HUES6 (cell line): ENCODE data around the gene TAF12.
A peak's percentile ranks its signal among the peaks of the same experiment; 100 is the strongest.
"Not testable (repeated sequence)": the region's sequence is repeated elsewhere in the genome, so short reads cannot be mapped to it uniquely, and the experiment has no call there.

Experiments
- H3K27ac ChIP-seq: 2 replicates; pipeline ENCODE4 v1.7.0; 2013; ENCODE audit warnings: low read depth, mild to moderate bottlenecking, low read length, inconsistent platforms
- H3K27me3 ChIP-seq: 2 replicates; pipeline ENCODE4 v1.6.1; 2013; ENCODE audit warnings: low read length; ENCODE audit not compliant: control insufficient read depth, insufficient read depth
- H3K36me3 ChIP-seq: 2 replicates; pipeline ENCODE4 v1.6.1; 2013; ENCODE audit warnings: low read length; ENCODE audit not compliant: control insufficient read depth, insufficient read depth
- H3K4me1 ChIP-seq: 2 replicates; pipeline ENCODE4 v1.6.1; 2013; ENCODE audit warnings: low read length; ENCODE audit not compliant: control insufficient read depth, insufficient read depth
- H3K4me3 ChIP-seq: 2 replicates; pipeline ENCODE4 v1.5.1; 2013; ENCODE audit warnings: low read depth, low read length
- H3K9ac ChIP-seq: one replicate; pipeline ENCODE4 v1.6.1; 2013; ENCODE audit warnings: mild to moderate bottlenecking, low read length
- H3K9me3 ChIP-seq: 2 replicates; pipeline ENCODE4 v1.6.1; 2013; ENCODE audit warnings: low read depth, low read length; ENCODE audit not compliant: control insufficient read depth, insufficient read depth

TAF12 gene

DNA sequence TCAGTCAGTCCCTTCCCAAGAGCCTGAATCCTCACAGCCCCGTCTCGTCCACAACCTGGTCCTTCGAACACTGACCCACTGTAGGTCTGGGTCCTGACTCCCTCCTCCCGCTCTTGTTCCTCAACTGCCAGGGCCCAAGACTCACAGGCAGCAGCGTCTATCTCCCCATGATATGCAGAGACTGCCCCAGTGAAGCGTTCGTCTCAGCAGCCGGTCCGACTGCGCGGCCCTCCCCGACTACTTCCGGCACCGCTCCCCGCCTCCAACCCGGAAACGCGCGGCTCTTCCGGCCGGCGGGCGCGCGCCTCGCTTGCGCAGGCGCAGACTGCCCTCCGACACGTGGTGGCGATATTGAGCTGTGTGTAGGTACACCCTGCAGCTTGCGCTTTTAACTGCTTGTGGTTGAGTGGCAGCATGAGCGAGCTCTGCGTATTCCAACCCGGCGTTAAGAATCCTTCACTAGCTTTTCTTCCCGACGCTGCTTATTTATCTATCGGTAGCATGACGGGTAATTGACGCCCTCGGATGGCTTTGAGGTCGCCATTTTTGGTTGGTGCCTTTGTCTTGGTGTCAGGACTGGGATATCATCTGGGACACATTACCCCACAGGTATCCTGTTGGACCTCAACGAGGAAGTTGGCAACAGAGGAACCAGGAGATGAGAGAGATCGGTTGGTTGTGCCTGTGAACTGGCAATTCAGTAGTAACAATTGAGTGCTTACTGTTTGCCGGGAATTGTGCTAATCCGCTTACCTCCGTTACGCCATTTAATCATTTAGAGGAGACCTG lies at the start of gene TAF12:
Gene TAF12 (minus strand): TSS at position 221 of the 789 bp plus-strand sequence. CDS start 20,986 bp downstream, outside the sequence.
- no peaks in the 10 kb centered on the region for H3K9me3 ChIP-seq

DNA sequence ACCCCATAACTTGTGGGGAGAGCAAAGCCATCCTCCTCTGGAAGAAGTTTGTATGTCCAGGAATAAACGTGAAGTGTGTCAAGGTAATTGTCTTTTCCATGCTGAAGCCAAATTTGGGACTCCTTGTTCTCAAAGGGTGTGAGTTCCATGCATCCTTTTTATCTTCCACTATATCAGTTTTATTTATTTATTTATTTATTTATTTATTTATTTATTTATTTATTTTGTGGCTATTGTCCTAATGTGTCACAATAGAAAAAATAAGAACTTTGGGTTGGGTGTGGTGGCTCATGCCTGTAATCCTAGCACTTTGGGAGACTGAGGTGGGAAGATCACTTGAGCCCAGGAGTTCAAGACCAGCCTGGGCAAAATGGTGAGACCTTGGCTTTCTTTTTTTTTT lies 48.8 kb upstream of the TAF12 start:
- not testable (repeated sequence) for H3K27me3 ChIP-seq, H3K27ac ChIP-seq, H3K9ac ChIP-seq, H3K4me1 ChIP-seq, H3K9me3 ChIP-seq, H3K4me3 ChIP-seq
- peaks cover 54% of the 10 kb centered on the region for H3K36me3 ChIP-seq

More for the DNA sequence above, at the start of gene TAF12:
- no peaks in the 10 kb centered on the region for H3K27me3 ChIP-seq
- H3K9ac ChIP-seq = peak within 1 kb of the TSS; percentile 94
- no peaks in the 10 kb centered on the region for H3K36me3 ChIP-seq
- H3K4me1 ChIP-seq = peaks cover 8% of the 10 kb centered on the region
- peak within 1 kb of the TSS; percentile 90 for H3K4me3 ChIP-seq
- H3K27ac ChIP-seq = peak within 1 kb of the TSS; percentile 50

GRCh38 chr1:28684937-28685336 lies 42.1 kb upstream of the TAF12 start:
- Histone ChIP-seq H3K9ac (no peak overlapping the region), H3K36me3 (peaks cover 43% of the 10 kb centered on the region), H3K27me3 (no peaks in the 10 kb centered on the region), H3K9me3 (no peaks in the 10 kb centered on the region), H3K4me1 (no peaks in the 10 kb centered on the region), H3K27ac (no peak overlapping the region), H3K4me3 (no peak overlapping the region)

DNA sequence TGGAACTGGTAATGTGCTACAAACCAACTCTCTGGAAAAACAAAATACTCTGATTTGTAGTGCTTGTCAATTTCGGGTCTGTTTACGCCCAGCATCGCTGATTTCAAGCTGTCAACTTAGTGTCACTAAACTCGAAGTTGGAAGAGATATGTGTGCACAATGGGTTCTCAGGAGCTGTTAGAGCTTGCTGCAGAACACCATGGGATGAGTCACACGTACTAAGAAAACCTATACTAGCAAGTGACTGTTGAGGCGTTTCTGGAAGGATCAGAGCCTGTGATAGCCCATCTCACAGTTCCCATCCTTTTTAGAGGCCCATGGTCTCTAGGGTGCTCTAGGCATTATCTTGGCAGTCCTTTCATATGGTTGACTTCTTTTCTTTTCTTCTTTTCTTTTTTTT lies 40.0 kb upstream of the TAF12 start:
- no peak overlapping the region for H3K27ac ChIP-seq
- no peaks in the 10 kb centered on the region for H3K27me3 ChIP-seq
- H3K9ac ChIP-seq = no peak overlapping the region
- H3K4me3 ChIP-seq = no peak overlapping the region
- H3K4me1 ChIP-seq = no peaks in the 10 kb centered on the region
- H3K36me3 ChIP-seq = peaks cover 37% of the 10 kb centered on the region
- no peaks in the 10 kb centered on the region for H3K9me3 ChIP-seq

- Histone ChIP-seq H3K27ac (no peak overlapping the region), H3K9ac (no peak overlapping the region), H3K9me3 (no peaks in the 10 kb centered on the region), H3K36me3 (peaks cover 24% of the 10 kb centered on the region), H3K4me3 (no peak overlapping the region), H3K4me1 (peaks cover 5% of the 10 kb centered on the region; the same call in 1 of the 2 replicates), H3K27me3 (no peaks in the 10 kb centered on the region)
Measured at GRCh38 chr1:28680151-28680550, 37.3 kb upstream of the TAF12 start.

DNA sequence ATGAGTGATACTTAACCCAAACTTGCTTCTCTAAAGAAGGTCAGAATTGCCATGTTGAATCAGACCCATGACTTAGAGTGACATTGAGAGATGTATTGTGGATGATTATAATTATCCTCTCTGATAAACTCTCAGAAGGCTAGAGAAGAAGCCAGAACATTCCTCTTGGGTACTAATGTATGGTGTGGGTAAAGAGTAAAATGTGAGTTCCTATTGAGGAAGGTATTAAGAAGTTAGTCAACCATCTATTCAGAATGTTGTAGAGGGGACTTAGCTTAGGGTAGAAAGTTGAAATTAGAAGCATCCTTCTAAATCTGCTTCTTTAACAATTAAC lies 33.0 kb upstream of the TAF12 start:
- H3K4me3 ChIP-seq = no peak overlapping the region
- H3K9me3 ChIP-seq = no peaks in the 10 kb centered on the region
- H3K4me1 ChIP-seq = peaks cover 5% of the 10 kb centered on the region; the same call in 1 of the 2 replicates
- H3K36me3 ChIP-seq = no peaks in the 10 kb centered on the region
- H3K9ac ChIP-seq = no peak overlapping the region
- no peaks in the 10 kb centered on the region for H3K27me3 ChIP-seq
- H3K27ac ChIP-seq = no peak overlapping the region

DNA sequence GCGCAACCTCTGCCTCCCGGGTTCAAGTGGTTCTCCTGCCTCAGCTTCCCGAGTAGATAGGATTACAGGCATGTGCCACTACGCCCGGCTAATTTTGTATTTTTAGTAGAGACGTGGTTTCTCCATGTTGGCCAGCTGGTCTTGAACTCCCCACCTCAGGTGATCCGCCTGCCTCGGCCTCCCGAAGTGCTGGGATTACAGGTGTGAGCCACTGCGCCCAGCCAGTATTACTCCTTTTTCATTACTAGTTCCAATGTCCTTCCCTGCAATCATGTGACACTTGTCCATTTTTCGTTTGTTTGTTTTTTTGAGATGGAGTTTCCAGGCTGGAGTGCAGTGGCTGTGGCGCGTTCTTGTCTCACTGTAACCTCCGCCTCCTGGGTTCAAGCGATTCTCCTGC lies 30.1 kb upstream of the TAF12 start:
- not testable (repeated sequence) for H3K9ac ChIP-seq, H3K27ac ChIP-seq, H3K27me3 ChIP-seq, H3K4me3 ChIP-seq, H3K36me3 ChIP-seq, H3K9me3 ChIP-seq
- H3K4me1 ChIP-seq = peaks cover 14% of the 10 kb centered on the region

GRCh38 chr1:28671254-28671780 lies 28.4 kb upstream of the TAF12 start:
- no peak overlapping the region for H3K4me3 ChIP-seq
- no peaks in the 10 kb centered on the region for H3K9me3 ChIP-seq
- no peaks in the 10 kb centered on the region for H3K36me3 ChIP-seq
- no peak overlapping the region for H3K27ac ChIP-seq
- no peak overlapping the region for H3K9ac ChIP-seq
- no peaks in the 10 kb centered on the region for H3K27me3 ChIP-seq
- peaks cover 14% of the 10 kb centered on the region for H3K4me1 ChIP-seq

GRCh38 chr1:28668956-28669723 lies 26.3 kb upstream of the TAF12 start:
- peak overlapping the region; percentile 93 for H3K27ac ChIP-seq
- peak overlapping the region; percentile 95 for H3K9ac ChIP-seq
- no peaks in the 10 kb centered on the region for H3K27me3 ChIP-seq
- H3K4me3 ChIP-seq = peak overlapping the region; percentile 89
- no peaks in the 10 kb centered on the region for H3K9me3 ChIP-seq
- no peaks in the 10 kb centered on the region for H3K36me3 ChIP-seq
- peaks cover 15% of the 10 kb centered on the region; the same call in 1 of the 2 replicates for H3K4me1 ChIP-seq

GRCh38 chr1:28668191-28668955 lies 25.5 kb upstream of the TAF12 start, which contains the start of gene GMEB1:
GMEB1 (plus strand) TSS chr1:28668784; CDS start chr1:28683613, 14,829 bp downstream.
- Histone ChIP-seq H3K9me3 (no peaks in the 10 kb centered on the region), H3K4me3 (peak within 1 kb of the TSS; percentile 89), H3K9ac (peak within 1 kb of the TSS; percentile 95), H3K36me3 (no peaks in the 10 kb centered on the region), H3K27me3 (no peaks in the 10 kb centered on the region), H3K27ac (peak within 1 kb of the TSS; percentile 93), H3K4me1 (peaks cover 19% of the 10 kb centered on the region; the same call in 1 of the 2 replicates)
